Activated CD8-positive, alpha-beta T cell treated with anti-CD3 and anti-CD28 coated beads for 36 hours (primary cell): ENCODE results near the gene SV2C. TPM values are rescaled to one million over a fixed set of nuclear protein-coding genes. Genes with fewer than 3 reads are reported as not detected.

Source experiments
- ATAC-seq: fragments of 200-7000 bp; cut with Tn5 transposase; one replicate; pipeline ENCODE4 v1.10.0; 2021; ENCODE audit warnings: mild to moderate bottlenecking, moderate library complexity
- CTCF ChIA-PET: fragments of 350-600 bp; sonication (Branson Sonifier 250); formaldehyde crosslinking; loops from one replicate; lab custom pipeline; 2021; ENCODE audit warnings: antibody characterized with exemption; lab: Charles Lee
- POLR2A ChIA-PET: fragments of 350-600 bp; sonication (Branson Sonifier 250); formaldehyde crosslinking; loops from one replicate; lab custom pipeline; 2021; ENCODE audit warnings: antibody characterized with exemption; lab: Charles Lee
- DNase-seq: peaks from one replicate; pipeline ENCODE4 v3.0.0-alpha.2; 2020
- H3K27ac Mint-ChIP-seq: one replicate; pipeline ENCODE4 v1.8.0; 2021; ENCODE audit warnings: mild to moderate bottlenecking, mixed read lengths
- H3K27me3 Mint-ChIP-seq: one replicate; pipeline ENCODE4 v1.8.0; 2021; ENCODE audit warnings: mixed read lengths
- H3K36me3 Mint-ChIP-seq: one replicate; pipeline ENCODE4 v1.8.0; 2021; ENCODE audit warnings: low read depth, mixed read lengths
- H3K4me1 Mint-ChIP-seq: one replicate; pipeline ENCODE4 v1.8.0; 2021; ENCODE audit warnings: low read depth, mixed read lengths
- H3K4me3 Mint-ChIP-seq: one replicate; pipeline ENCODE4 v1.8.0; 2021; ENCODE audit warnings: mild to moderate bottlenecking, moderate library complexity, mixed read lengths
- H3K9me3 Mint-ChIP-seq: one replicate; pipeline ENCODE4 v1.8.0; 2021; ENCODE audit warnings: mixed read lengths
- CTCF ChIP-seq: fragments of 200-600 bp; IDR thresholded peaks from one replicate; pipeline ENCODE4 v1.8.0; 2022; ENCODE audit warnings: antibody characterized with exemption, mild to moderate bottlenecking
- intact Hi-C: fragments of 100-400 bp; cut with micrococcal nuclease; formaldehyde crosslinking; loops from one replicate; pipeline ENCODE4 v1.10.0; 2022
- total RNA-seq, 2 experiments: library from RNA; stranded (reverse); gene quantifications; one replicate each; pipeline ENCODE4 v1.2.3, GENCODE V29; 2021

The SV2C gene
- total RNA-seq, 2 experiments from 2014 or later, result 0.07 TPM; not detected in 1

- H3K27ac Mint-ChIP-seq, result no peak overlapping the region
- H3K27me3 Mint-ChIP-seq, result peaks cover 3% of the 10 kb centered on the region
- intact Hi-C loops, result no loop called here
- DNase-seq, result no peak
- H3K9me3 Mint-ChIP-seq, result no peaks in the 10 kb centered on the region
- H3K4me1 Mint-ChIP-seq, result no peaks in the 10 kb centered on the region
- POLR2A ChIA-PET, result no interaction called here
- no peaks in the 10 kb centered on the region for H3K36me3 Mint-ChIP-seq
- H3K4me3 Mint-ChIP-seq, result no peak overlapping the region
- CTCF ChIA-PET, result interaction anchor here (2.0 to 4.4 kb wide), 2 partner anchors 13 to 112 kb away, joined by 7 to 18 read pairs; no protein-coding TSS in a partner anchor
- TF ChIP-seq CTCF, result no peak
- no peak for ATAC-seq
Measured at GRCh38 chr5:76196457-76196856, 113.3 kb downstream of the SV2C start.

GRCh38 chr5:76196886-76197489, 113.8 kb downstream of the SV2C start:
- ChIA-PET CTCF (interaction anchor here (2.0 to 4.4 kb wide), 2 partner anchors 13 to 112 kb away, joined by 7 to 18 read pairs; no protein-coding TSS in a partner anchor), POLR2A (no interaction called here)
- no peaks in the 10 kb centered on the region for H3K9me3 Mint-ChIP-seq
- H3K27me3 Mint-ChIP-seq, result peaks cover 3% of the 10 kb centered on the region
- DNase-seq (no peak), ATAC-seq (no peak)
- no peaks in the 10 kb centered on the region for H3K4me1 Mint-ChIP-seq
- H3K4me3 Mint-ChIP-seq, result no peak overlapping the region
- TF ChIP-seq CTCF, result no peak
- H3K27ac Mint-ChIP-seq, result no peak overlapping the region
- no peaks in the 10 kb centered on the region for H3K36me3 Mint-ChIP-seq
- intact Hi-C loops, result no loop called here

- TF ChIP-seq CTCF, result no peak
- Mint-ChIP-seq H3K27ac (no peak overlapping the region), H3K36me3 (no peaks in the 10 kb centered on the region), H3K4me3 (no peak overlapping the region), H3K4me1 (no peaks in the 10 kb centered on the region), H3K27me3 (peaks cover 3% of the 10 kb centered on the region), H3K9me3 (no peaks in the 10 kb centered on the region)
- ChIA-PET POLR2A (no interaction called here), CTCF (interaction anchor here (1.0 to 2.0 kb wide), 3 partner anchors 11 to 111 kb away, joined by 3 to 7 read pairs (median 5); no protein-coding TSS in a partner anchor)
- no peak for ATAC-seq
- no peak for DNase-seq
- intact Hi-C loops, result no loop called here
Measured at GRCh38 chr5:76197726-76198125, 114.5 kb downstream of the SV2C start.

GRCh38 chr5:76199336-76200318, 116.4 kb downstream of the SV2C start:
- Mint-ChIP-seq H3K36me3 (no peaks in the 10 kb centered on the region), H3K4me3 (no peak overlapping the region), H3K27me3 (peaks cover 3% of the 10 kb centered on the region), H3K9me3 (no peaks in the 10 kb centered on the region), H3K4me1 (no peaks in the 10 kb centered on the region), H3K27ac (no peak overlapping the region)
- DNase-seq (no peak), ATAC-seq (no peak)
- intact Hi-C loops, result no loop called here
- ChIA-PET POLR2A (no interaction called here), CTCF (interaction anchor here (1.1 to 1.9 kb wide), 5 partner anchors 9 to 125 kb away, joined by 3 to 8 read pairs (median 5); no protein-coding TSS in a partner anchor)
- TF ChIP-seq CTCF, result no peak
